Stomach (tissue), 9 donors: Measurements from ENCODE around the gene ILF3. TPM values are rescaled to one million over a fixed set of nuclear protein-coding genes. Genes with fewer than 3 reads are reported as not detected.

ENCODE experiments used
- DNase-seq, 2 donors: peaks; one replicate each; pipeline versions ENCODE4 v3.0.0 to v3.0.0-alpha.2; 2013 to 2019
- H3K27ac ChIP-seq, 5 donors: fragments of 200-600 bp in 4 of 5; sonication (generic) in 4 of 5; one replicate each; pipeline ENCODE4 v1.5.1; 2013 to 2019; ENCODE audit warnings: mild to moderate bottlenecking in 1 of 5, moderate library complexity in 1 of 5
- H3K27me3 ChIP-seq, 3 donors: fragments of 200-600 bp; sonication (generic); one replicate each; pipeline ENCODE4 v1.5.1; 2017 to 2019; ENCODE audit warnings: mixed run types in 1 of 3
- H3K36me3 ChIP-seq, 4 donors: fragments of 200-600 bp; sonication (generic); 1 replicate in 3 of 4; 2 replicates in 1 of 4; pipeline ENCODE4 v1.5.1; 2016 to 2019
- H3K4me1 ChIP-seq, 4 donors: fragments of 200-600 bp; sonication (generic); one replicate each; pipeline ENCODE4 v1.5.1; 2016 to 2019
- H3K4me3 ChIP-seq, 4 donors: fragments of 200-600 bp; sonication (generic) in 3 of 4; one replicate each; pipeline ENCODE4 v1.5.1; 2016 to 2019; ENCODE audit warnings: mild to moderate bottlenecking in 1 of 4
- H3K9me3 ChIP-seq, 4 donors: fragments of 200-600 bp; sonication (generic); one replicate each; pipeline ENCODE4 v1.5.1; 2016 to 2019
- EP300 ChIP-seq: sonication (generic); formaldehyde crosslinking; IDR thresholded peaks from one replicate; pipeline ENCODE4 v1.6.1; 2017; ENCODE audit warnings: antibody characterized with exemption
- POLR2A ChIP-seq, 4 donors: fragments of 450-650 bp; IDR thresholded peaks; one replicate each; pipeline ENCODE4 v1.6.1; 2016; ENCODE audit warnings: antibody characterized with exemption in 4 of 4, control low read depth in 2 of 4, mild to moderate bottlenecking in 1 of 4, moderate library complexity in 1 of 4
- POLR2AphosphoS5 ChIP-seq, 3 donors: sonication (generic); formaldehyde crosslinking; IDR thresholded peaks; one replicate each; pipeline ENCODE4 v1.6.1; 2016; ENCODE audit warnings: antibody characterized with exemption in 3 of 3
- WGBS, 5 donors: extraction: QIAGEN DNeasy Blood & Tissue Kit in 3 of 5; methylation state at CpG; one replicate each; pipeline versions ENCODE4 v1.1.5 to v1.1.7; 2013 to 2018; 5-methylcytosine and 5-hydroxymethylcytosine counted together
- intact Hi-C: fragments of 100-400 bp; cut with DNase I; formaldehyde crosslinking; loops from one replicate; pipeline ENCODE4 v1.15.1; 2023; ENCODE audit warnings: low total_unique reads
- polyA plus RNA-seq, 3 donors: library from polyadenylated mRNA; stranded (reverse); fragments of 200-250 nt; gene quantifications; one replicate each; pipeline ENCODE4 v1.2.3, GENCODE V29; 2013
- total RNA-seq, 5 donors: library from RNA; depleted of rRNA; stranded (reverse); fragments of >200 nt; gene quantifications; one replicate each; pipeline versions ENCODE4 v1.1.0 to v1.2.3, GENCODE V29; 2014 to 2016
- TF ChIP-seq, protein P1 (sequence below), 7 experiments: fragments of 450-650 bp in 4 of 7; fragments of 200-600 bp in 3 of 7; sonication (generic) in 3 of 7; IDR thresholded peaks; one replicate each; pipeline ENCODE4 v1.5.1; 2016 to 2019; ENCODE audit warnings: antibody characterized with exemption in 7 of 7, control low read depth in 2 of 7, mild to moderate bottlenecking in 1 of 7
- donor health status: healthy with polysubstance abuse.
- donor health status: Bipolar disorder and iron deficiency.
- donor health status: healthy.

ILF3 gene
- total and polyA plus RNA-seq, 8 donors: 33.5 to 381 (median 90.4) TPM

DNA sequence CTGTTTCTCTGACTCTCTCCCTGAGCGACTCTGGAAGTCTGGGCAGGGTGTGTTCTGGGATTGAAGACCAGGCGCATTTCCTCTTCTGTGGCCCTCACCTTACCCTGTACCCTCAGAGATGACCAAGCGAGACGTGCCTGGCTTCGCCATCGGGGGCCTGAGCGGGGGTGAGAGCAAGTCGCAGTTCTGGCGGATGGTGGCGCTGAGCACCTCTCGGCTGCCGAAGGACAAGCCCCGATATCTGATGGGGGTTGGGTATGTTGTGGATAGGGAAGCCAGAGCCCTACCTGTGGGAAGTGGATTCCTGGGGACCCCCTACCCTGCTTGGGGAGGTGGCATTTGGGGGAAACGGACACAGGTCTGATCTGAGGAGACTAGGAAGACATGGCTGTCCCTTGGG, 57.9 kb downstream of the ILF3 start:
- peak in 1 of 2 donors; percentile 58 for DNase-seq
- Histone ChIP-seq H3K4me3 (no peak overlapping the region), H3K9me3 (no peaks in the 10 kb centered on the region), H3K27me3 (no peaks in the 10 kb centered on the region), H3K36me3 (peaks cover 0 to 68% (median 52%) of the 10 kb centered on the region in 4 donors), H3K27ac (no peak overlapping the region), H3K4me1 (peaks cover 2 to 8% (median 4%) of the 10 kb centered on the region in 4 donors)
- intact Hi-C loops: no loop called here
- 64 to 81% (median 76%) methylated on average over 14 of the region's 14 CpGs for WGBS, 5 donors
- TF ChIP-seq, protein P1, sequence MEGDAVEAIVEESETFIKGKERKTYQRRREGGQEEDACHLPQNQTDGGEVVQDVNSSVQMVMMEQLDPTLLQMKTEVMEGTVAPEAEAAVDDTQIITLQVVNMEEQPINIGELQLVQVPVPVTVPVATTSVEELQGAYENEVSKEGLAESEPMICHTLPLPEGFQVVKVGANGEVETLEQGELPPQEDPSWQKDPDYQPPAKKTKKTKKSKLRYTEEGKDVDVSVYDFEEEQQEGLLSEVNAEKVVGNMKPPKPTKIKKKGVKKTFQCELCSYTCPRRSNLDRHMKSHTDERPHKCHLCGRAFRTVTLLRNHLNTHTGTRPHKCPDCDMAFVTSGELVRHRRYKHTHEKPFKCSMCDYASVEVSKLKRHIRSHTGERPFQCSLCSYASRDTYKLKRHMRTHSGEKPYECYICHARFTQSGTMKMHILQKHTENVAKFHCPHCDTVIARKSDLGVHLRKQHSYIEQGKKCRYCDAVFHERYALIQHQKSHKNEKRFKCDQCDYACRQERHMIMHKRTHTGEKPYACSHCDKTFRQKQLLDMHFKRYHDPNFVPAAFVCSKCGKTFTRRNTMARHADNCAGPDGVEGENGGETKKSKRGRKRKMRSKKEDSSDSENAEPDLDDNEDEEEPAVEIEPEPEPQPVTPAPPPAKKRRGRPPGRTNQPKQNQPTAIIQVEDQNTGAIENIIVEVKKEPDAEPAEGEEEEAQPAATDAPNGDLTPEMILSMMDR (IDR thresholded peaks at IDR 0.05): no peak
- TF ChIP-seq POLR2AphosphoS5 (IDR thresholded peaks at IDR 0.05) (no peak), EP300 (no peak), POLR2A (IDR thresholded peaks at IDR 0.05) (no peak)

DNA sequence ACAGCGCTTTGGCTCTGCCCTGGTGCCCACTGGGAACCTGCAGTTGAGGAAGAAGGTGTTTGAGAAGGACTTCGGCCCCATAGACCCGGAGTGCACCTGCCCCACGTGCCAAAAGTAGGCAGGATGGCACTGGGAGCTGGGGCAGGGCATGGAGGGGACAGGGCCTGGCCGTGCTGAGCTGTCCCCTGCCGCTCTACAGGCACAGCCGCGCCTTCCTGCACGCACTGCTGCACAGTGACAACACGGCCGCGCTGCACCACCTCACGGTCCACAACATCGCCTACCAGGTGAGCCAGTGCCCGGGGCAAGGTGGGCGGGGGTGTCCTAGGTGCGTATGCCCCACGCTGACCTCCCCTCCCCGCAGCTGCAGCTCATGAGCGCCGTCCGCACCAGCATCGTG, 58.6 kb downstream of the ILF3 start:
- TF ChIP-seq EP300 (no peak), POLR2AphosphoS5 (IDR thresholded peaks at IDR 0.05) (no peak), POLR2A (IDR thresholded peaks at IDR 0.05) (no peak)
- TF ChIP-seq, protein P1 (IDR thresholded peaks at IDR 0.05): no peak
- WGBS, 5 donors: 79 to 92% (median 83%) methylated on average over 10 to 23 of the region's 23 CpGs
- no peak for DNase-seq
- Histone ChIP-seq H3K4me3 (no peak overlapping the region), H3K9me3 (no peaks in the 10 kb centered on the region), H3K4me1 (peaks cover 4 to 10% (median 6%) of the 10 kb centered on the region in 4 donors), H3K27ac (no peak overlapping the region), H3K36me3 (peaks cover 0 to 61% (median 46%) of the 10 kb centered on the region in 4 donors), H3K27me3 (no peaks in the 10 kb centered on the region)
- intact Hi-C loops: no loop called here

DNA sequence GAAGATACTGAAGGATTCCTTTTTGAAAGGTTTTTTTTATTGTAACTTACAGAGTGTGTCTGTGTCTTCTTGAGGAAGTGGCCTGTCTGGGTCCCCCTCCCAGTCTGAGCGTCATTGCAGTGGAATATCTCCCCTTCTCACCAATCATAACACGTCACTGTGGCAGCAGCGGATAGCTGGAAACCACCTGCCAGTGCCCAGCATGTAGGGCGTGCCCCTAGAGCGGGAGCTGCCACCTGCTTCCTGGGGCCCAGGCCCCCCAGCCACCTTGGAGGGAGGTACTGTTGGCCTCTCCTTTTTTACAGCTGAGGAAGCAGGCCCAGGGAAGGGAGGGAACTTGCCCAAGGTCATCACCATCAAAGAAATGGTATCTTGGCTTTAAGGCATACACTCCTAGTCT, 59.2 kb downstream of the ILF3 start:
- H3K4me1 ChIP-seq: peaks cover 4 to 10% (median 6%) of the 10 kb centered on the region in 4 donors
- WGBS, 5 donors: 77 to 93% (median 83%) methylated on average over 5 of the region's 5 CpGs
- H3K27ac ChIP-seq: no peak overlapping the region
- H3K9me3 ChIP-seq: no peaks in the 10 kb centered on the region
- TF ChIP-seq, protein P1 (IDR thresholded peaks at IDR 0.05): no peak
- no peak for TF ChIP-seq EP300
- TF ChIP-seq POLR2A (IDR thresholded peaks at IDR 0.05): no peak
- no peak for TF ChIP-seq POLR2AphosphoS5 (IDR thresholded peaks at IDR 0.05)
- H3K27me3 ChIP-seq: no peaks in the 10 kb centered on the region
- peak in 1 of 2 donors; percentile 86 for DNase-seq
- H3K4me3 ChIP-seq: no peak overlapping the region
- intact Hi-C loops: no loop called here
- H3K36me3 ChIP-seq: peaks cover 0 to 55% (median 41%) of the 10 kb centered on the region in 4 donors

DNA sequence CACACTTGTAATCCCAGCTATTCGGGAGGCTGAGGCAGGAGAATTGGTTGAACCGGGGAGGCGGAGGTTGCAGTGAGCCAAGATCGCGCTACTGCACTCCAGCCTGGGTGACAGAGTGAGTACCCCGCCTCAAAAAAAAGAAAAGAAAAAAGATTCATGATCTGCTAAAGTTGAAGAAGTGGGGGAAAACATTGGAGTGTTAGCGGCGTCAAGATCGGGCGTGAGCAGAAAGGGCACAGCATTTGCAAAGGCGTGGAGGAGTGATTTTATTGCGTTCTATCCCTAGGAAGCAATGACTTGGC, 62.9 kb downstream of the ILF3 start:
- peaks cover 0 to 33% (median 30%) of the 10 kb centered on the region in 4 donors for H3K36me3 ChIP-seq
- 20 to 24% (median 21%) methylated on average over 12 of the region's 12 CpGs for WGBS, 5 donors
- DNase-seq: no peak
- H3K27me3 ChIP-seq: no peaks in the 10 kb centered on the region
- intact Hi-C loops: no loop called here
- TF ChIP-seq POLR2A (IDR thresholded peaks at IDR 0.05) (no peak), POLR2AphosphoS5 (IDR thresholded peaks at IDR 0.05) (no peak)
- TF ChIP-seq, protein P1 (IDR thresholded peaks at IDR 0.05): no peak
- H3K4me1 ChIP-seq: peaks cover 26 to 46% (median 39%) of the 10 kb centered on the region in 4 donors
- peak overlapping the region; percentile 10 to 23 (median 19) for H3K4me3 ChIP-seq
- H3K27ac ChIP-seq: peak overlapping the region in 4 of 5 donors; percentile 6 to 61 (median 40)
- H3K9me3 ChIP-seq: no peaks in the 10 kb centered on the region
